Fibroblast of lung (primary cell): Measurements from ENCODE around the gene NCSTN.

Experiments used
- CTCF ChIP-seq, 2 donors: IDR thresholded peaks in 1 of 2; conservative IDR thresholded peaks in 1 of 2; 1 replicate in 1 of 2; 2 replicates in 1 of 2; pipeline ENCODE4 v1.5.1; 2011 to 2012; ENCODE audit warnings: low read length in 2 of 2, control low read depth in 1 of 2, inconsistent platforms in 1 of 2, low read depth in 1 of 2, mild to moderate bottlenecking in 1 of 2
- EZH2 ChIP-seq: IDR thresholded peaks from 2 replicates; pipeline ENCODE4 v1.5.1; 2012; ENCODE audit warnings: low read length, control low read depth, mild to moderate bottlenecking; ENCODE audit errors: missing control alignments

DNA sequence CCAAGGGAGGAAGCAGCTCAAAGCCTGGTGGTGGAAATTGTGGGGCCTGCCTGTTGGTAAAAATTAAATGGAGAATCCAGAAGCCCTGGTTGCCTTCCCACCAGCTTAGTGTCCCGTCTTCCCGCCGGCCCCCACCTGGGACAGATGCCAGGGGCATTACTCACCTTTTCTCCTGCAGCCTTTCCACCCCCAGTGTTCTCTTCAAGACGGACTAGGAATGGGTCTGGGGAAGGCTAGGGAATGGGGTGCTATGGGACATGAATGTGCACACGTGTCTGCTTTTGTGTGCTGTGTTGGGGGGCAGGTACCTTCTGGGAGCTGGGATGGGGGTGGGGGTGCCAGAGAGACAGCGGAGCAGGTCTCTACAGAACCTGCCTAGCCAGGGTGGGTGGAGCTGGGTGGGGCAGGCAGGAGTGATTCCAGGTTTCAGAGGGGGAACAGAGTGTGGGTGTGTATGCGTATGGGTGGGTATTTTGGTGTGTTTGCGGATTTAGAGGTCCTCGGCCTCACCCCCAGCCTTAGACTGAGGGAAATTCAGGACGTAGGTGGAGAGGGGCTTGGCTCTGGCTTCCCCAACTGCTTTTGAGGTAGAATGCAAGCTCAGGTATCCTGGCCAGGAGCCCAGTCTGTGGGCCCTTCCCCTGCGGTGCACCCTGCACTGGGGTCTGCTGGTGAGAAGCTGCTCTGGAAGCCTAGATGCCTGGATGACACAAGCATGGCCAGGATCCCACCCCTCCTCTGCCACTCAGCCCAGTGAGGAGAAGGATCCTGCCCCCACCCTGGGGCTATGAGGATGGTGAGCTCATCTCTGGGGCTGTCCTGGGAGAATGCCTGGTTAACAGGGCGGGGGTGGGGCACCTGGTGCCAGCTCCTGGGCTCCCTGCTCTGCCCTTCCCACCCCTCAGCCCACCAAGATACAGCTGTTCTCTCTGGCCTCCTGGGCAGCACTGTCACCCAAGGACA lies 64.9 kb downstream of the NCSTN start:
- TF ChIP-seq CTCF (conservative IDR thresholded peaks at IDR 0.05 in 1 of 2, IDR thresholded peaks at IDR 0.05 in 1 of 2; ENCODE audit: low read depth in 1 of 2, low read length in 2 of 2) (no peak), EZH2 (no peak)
